ENCODE measurements around the gene IP6K1.

The IP6K1 gene

DNA sequence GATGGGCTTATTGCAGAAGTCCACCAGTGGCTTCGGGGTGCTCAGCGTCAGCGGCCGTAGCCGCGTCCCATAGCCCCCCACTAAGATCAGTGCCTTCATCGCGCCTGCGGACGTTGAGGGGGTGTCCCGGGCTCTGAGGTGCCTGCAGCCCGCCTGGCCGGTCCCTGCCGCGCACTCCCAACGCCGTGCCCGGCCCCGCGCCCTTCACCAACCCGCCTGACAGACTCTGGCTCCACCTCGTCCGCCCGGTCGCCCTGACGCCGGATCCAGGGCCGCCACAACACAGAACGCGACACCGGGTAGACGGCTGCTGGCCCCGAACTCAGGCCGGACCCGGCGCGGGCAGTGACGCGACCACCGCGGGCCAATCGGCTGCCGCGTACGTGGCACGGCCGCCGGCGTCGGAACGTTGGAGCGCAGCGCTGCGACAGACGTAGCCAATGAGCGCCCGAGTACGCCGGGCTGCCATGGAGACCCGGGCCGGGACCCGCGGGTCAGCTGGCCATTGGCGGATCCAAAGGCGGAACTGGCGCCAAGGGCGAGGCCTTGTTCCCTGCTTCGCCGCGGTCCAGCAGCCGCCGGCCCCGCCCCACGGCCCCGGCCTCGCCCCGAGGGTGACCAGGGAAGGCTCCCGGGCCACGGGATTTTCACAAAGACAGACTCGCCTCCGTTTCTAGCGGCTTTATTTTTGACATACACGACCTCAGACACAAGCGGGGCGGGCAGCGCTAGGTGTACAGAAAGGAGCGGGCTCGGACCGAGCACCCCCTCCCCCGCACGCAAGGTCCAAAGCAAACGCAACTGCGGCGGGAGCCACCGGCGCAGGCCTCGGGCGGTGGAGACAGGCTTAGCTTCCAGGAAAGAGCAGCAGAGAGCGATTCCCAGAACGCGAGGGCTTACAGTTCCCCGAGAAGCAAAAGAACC is 62.5 kb downstream of the IP6K1 start, which contains the start of gene GMPPB:
Gene GMPPB (minus strand): TSS at position 324 of the 924 bp plus-strand sequence. CDS start 225 bp downstream, at position 99.
- peak; percentile 97 for DNase-seq (ENCODE audit: low spot score)

- peak; percentile 54 for DNase-seq (ENCODE audit: low spot score)
Measured at GRCh38 chr3:49723296-49723627, 63.1 kb downstream of the IP6K1 start.

DNA sequence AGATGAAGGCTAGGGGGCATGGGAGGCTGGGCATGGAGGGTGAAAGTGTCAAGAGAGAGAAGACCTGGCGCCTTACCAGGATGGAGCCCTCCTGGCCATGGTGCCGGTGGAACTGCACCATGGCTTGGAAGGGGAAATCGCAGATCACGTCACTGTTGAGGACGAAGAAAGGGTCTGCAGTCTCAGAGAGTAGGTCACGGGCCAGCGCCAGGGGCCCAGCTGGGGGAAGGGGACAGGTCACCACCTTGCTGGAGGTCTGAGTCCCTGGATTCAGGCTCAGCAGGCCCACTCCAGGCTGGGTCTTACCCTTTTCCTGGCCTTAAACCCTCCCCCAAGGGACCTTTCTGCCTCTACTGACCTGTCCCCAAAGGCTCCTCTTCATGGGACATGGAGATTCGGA is 63.4 kb downstream of the IP6K1 start:
- no peak for DNase-seq (ENCODE audit: low spot score)

DNA sequence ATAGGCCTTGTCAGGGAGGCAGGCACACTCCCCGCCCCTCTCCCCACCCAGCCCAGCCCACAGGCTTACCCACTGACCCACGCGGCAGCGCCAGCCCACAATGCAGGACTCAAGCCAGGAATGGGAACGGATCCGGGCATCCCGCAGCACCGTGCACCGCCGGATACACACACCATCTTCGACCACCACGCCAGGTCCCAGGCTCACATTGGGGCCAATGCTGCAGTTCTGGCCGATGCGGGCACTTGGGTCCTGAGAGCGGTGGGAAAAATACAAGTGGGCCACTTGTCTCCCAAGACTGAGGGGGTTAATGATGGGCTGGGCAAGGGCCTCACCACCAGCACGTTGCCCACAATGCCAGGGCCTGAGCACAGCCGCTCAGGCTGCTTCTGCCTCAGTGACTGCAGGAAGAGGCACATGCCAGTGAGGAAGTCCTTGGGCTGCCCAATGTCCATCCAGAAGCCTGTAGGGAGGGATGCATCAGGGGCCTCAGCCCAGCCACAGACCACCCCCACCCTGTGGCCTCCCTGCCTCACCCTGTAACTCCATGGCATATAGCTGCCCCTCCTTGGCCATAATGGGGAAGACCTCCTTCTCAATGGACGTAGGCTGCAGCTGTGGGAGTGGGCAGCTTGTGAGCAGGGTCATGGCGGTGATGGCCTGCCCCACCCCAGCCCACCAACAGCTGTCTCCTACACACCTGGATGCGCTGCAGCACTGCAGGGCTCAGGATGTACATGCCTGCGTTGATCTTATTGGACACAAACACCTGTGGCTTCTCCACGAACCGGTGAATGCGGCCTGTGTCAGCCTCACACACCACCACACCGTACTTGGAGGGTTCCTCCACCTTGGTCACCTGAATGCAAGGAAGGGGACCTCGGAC is 64.2 kb downstream of the IP6K1 start:
- no peak for DNase-seq (ENCODE audit: low spot score)

DNA sequence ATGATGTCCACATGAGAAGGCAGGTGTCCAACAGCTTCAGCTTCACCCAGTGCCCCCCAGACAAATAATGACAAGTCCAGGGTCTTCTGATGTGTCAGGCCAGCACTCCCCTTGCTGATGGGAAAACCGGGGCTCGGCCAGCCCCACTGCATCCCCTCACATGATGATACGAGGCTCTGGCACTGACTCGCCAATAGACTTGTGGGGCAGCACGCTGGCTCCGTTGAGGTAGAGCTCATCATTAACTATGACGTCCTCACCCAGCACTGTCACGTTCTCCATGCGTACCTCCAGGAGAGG is 64.8 kb downstream of the IP6K1 start:
- DNase-seq (ENCODE audit: low spot score): no peak

- no peak for DNase-seq (ENCODE audit: low spot score)
Measured at GRCh38 chr3:49720855-49721595, 65.3 kb downstream of the IP6K1 start.

- DNase-seq (ENCODE audit: low spot score): peak; percentile 95
Measured at GRCh38 chr3:49719214-49719884, 67.0 kb downstream of the IP6K1 start, which contains the start of gene AMIGO3. Gene AMIGO3, minus strand, starts transcription at chr3:49719684. Its CDS starts 219 bp downstream, at chr3:49719465.

DNA sequence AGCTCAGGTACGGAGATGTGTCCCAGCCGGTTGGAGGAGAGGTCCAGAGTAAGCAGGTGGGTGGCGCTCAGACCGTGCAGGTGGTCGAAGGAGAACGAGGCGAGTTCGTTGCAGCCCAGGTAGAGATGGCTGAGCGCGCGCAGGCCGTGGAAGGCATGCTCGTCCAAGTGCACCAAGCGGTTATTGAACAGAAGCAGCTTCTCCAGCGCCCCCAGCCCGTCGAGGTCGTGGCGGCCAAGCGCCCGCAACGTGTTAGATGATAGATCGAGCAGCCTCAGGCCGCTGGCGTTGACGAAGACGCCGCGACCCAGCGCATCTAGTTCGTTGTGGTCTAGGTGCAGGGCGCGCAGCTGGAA is 67.5 kb downstream of the IP6K1 start:
- no peak for DNase-seq (ENCODE audit: low spot score)

DNA sequence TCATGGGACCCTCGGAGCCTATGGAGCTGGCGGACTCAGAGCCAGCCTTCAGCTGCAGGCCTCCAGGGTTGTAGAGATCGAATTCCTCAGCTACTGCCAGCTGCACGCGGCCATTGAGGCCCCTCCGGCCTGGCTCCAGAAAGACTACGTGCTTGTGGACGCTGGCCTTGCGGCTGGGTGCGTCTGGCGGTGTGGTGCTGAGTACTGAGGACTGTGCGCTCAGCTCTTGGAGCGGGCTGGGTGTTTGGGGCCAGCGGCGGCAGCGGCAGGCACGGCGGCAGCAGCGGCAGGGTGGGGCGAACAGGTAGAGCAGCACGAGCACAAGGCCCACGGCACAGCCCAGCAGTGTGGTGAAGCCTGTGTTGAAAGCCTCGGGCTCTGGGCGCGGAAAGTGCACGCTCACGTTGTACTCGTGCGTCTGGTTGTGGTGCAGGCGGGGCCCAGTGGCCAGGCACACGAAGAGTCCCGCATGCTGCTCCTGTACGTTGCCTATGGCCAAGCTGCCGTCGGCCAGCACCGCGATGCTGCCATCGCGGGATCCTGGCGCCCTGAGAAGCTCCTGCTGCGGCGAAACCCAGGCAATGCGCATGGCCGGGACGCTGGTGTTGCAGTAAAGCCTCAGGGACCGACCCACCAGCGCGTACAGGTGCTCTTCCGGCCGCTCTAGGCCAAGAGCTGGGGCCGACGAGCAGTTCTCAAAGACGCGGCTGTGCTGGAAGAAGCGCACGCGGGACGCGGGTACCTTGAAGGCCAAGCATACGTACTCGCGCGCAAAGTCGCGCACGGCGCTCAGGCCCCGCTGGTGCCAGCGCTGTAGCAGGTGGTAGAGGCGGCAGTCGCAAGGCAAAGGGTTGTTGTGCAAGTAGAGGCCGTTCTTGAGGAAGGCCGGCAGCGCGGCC is 68.1 kb downstream of the IP6K1 start:
- no peak for DNase-seq (ENCODE audit: low spot score)

DNA sequence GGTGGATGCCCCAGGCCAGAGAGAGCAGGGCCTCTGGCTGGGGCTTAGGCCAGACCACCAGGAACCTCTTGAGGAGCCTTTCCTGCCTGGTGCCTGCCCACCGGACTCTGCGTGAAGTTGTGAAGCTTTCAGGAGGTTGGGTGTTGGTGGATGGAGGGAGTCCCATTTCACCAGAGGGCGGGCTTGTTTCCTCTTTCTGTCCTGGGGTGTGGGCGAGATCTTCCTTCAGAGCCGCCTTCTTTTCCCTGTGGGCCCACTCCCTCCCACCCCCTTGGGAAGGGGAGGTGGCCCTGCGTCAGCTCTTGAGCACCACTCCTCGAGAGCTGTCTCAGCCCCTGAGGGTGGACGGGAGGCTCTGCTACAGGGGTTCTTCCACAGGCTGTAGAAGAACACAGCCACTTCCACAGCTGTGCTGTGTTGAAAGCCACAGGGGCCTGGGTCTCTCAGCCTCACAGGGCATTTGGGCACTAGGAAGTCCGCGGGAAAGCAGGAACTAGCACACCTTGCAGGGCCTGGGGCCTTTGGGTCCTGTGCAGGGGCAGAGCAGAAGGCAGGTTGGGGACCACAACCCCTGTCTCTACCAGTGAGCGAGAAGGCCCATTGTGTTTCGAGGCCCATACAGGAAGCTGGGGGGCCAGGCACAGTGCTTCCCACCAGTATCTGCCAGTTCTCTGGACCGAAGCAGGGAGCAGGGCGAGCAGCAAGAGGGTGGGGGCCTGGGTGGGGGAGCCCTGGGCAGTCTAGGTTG is 69.0 kb downstream of the IP6K1 start:
- no peak for DNase-seq (ENCODE audit: low spot score)

- DNase-seq (ENCODE audit: low spot score): no peak
Measured at GRCh38 chr3:49716691-49717210, 69.6 kb downstream of the IP6K1 start.

DNA sequence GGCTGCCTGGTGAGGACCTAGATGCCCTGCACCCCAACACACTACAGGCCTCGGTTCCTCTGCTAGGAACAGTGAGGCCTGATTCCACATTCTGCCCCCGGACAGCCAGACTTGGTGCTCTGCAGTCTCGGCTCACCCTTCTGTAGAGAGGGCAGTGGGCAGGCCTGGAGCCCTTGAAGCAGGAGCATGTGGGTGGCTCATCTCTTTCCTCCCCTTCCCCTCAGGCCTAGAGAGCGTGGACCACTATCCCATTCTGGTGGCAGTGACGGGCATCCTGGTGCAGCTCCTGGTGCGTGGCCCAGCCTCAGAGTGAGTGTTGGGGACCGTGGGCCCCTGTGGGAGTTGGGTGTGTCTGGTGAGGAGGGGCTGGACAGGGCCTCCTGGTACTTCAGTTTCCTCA is 70.2 kb downstream of the IP6K1 start:
- no peak for DNase-seq (ENCODE audit: low spot score)

GRCh38 chr3:49715611-49716121 is 70.7 kb downstream of the IP6K1 start:
- DNase-seq (ENCODE audit: low spot score): no peak

- DNase-seq (ENCODE audit: low spot score): no peak
Measured at GRCh38 chr3:49714728-49715550, 71.4 kb downstream of the IP6K1 start.

GRCh38 chr3:49713336-49714105 is 72.8 kb downstream of the IP6K1 start:
- no peak for DNase-seq (ENCODE audit: low spot score)

GRCh38 chr3:49712631-49713317 is 73.6 kb downstream of the IP6K1 start:
- DNase-seq (ENCODE audit: low spot score): no peak

- no peak for DNase-seq (ENCODE audit: low spot score)
Measured at GRCh38 chr3:49712166-49712565, 74.2 kb downstream of the IP6K1 start.

All from COLO829 (cell line).